GM19351 (cell line): ENCODE measurements around the gene NTNG1.
A peak's percentile ranks its signal among the peaks of the same experiment; 100 is the strongest.

Experiments
- ATAC-seq: cut with Tn5 transposase; IDR thresholded peaks from one replicate; pipeline ENCODE4 v1.9.1; 2021; ENCODE audit warnings: mild to moderate bottlenecking, moderate library complexity; ENCODE audit not compliant: unreplicated experiment

NTNG1 gene

DNA sequence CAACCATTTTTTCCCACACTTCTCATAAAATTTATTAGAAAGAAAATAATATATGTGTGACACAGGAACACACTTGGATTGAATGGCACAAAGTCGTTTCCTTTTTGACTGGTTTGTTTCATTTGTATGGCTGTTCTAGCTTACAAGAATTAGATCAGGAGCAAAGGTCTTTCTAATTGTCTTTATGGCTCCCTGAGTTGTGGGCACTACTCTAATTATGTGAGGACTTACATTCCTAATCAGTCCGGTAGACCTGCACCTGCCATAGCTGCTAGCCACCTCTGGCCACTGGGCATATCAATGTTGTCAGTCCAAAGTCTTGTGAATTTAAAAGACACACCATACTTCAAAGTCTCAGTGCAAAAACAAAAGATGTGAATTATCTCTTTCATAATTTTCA is 346.7 kb downstream of the NTNG1 start:
- no peak for ATAC-seq

DNA sequence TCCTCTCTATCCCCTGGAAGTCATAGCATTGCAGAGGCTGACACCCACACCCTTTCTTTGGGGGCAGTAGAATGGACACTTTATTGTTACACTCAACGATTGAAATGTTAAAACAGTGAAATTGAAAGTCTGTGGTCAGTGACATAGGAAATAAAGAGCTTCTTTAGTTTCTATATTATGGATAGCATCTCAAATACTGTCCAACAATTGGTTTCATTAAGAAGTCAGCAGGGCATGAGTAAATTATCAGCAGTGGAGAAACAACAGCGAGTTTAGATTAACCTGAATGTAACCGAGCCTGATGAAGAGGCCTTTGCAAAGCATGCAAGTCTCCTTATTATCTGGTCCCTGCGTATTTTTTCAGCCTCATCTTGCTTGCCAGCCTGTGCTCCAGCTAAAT is 350.7 kb downstream of the NTNG1 start:
- ATAC-seq: no peak

DNA sequence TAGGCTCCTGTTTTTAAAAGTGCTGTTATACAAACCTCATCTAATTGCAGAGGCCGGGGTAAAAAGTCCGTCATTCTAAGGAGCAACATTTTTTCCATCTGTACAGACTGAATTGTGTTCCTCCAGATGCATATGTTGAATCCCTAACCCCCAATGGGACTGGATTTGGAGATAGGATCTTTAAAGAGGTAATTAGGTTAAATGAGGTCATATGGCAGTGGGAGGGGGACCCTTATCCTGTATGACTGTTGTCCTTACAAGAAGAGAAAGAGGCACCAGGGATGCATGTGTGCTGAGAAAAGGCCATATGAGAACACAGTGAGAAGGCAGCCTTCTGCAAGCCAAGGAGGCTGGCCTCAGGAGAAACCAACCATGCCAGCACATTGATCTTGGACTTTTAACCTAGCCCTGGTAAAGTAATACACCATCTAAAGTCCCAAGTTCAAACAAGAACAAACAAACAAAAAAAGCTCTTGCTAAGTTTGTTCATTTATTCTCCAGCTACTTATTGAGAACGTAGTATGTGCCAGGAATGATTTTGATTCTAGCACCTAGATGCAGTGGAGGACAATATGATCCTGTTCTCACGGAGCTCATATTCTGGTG is 352.4 kb downstream of the NTNG1 start:
- no peak for ATAC-seq

DNA sequence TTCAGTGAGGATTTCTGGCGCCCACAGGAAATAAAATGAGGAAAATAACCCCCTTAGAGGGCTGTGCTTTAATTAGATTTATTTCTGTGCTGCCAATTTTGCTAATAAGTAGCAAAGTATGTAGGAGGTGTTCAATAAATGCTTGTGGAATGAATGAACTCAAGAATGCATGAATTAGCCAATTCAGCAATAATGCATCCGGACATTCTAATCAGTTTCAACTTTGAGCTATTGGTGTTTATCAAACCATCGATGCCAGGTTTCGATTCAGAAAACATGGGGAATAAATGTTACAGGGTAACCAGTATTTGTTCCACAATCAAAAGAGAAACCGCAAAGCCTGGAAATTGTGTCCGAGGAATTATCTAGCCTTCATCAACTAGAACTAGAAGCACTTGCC is 353.2 kb downstream of the NTNG1 start:
- no peak for ATAC-seq

DNA sequence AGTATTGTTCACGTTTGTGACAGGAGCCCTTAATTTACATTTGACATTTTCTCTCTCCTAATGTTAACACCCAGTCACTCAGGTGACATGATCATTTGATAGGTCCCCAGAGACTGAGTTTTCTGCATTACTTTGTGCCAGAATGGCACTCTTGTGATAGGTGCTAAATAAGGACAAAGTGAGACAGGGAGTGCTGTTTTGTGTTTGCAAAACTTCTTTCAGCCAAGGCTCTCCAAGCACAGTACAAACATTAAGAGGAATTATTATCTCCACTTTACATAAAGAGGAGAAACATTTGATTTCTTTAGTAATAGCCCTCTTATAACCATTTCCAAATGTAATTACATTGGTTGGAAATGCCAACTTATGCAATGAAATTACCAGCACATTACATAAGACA is 355.2 kb downstream of the NTNG1 start:
- no peak for ATAC-seq

DNA sequence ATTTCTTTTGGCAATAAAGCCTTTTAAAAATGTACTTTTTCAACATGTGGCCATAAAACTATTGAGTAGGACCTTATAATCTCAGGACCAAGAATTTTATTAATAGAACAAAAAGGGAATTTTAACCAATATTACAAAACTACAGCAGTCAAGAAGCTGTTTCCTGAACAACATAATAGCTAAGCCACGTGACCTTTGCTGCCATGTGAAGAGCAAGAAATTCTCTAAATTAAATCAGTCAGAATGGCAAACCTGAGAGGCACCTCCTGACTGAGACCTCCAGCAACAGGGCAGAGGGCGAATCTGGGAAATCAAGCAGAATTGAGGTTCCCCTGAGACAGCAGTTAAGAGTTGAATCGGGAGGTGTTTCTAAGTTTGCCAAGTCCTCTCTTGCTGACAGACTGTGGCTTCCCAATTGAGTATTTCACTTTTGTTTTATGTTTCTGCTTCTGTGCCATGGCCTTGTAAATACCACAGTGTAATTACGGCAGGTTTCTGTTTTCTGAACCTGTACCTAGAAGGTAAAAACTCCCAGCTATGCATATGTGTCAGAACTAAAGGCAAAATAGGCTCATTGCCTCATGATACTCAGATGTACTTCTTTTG is 358.4 kb downstream of the NTNG1 start:
- ATAC-seq: peak; percentile 97

DNA sequence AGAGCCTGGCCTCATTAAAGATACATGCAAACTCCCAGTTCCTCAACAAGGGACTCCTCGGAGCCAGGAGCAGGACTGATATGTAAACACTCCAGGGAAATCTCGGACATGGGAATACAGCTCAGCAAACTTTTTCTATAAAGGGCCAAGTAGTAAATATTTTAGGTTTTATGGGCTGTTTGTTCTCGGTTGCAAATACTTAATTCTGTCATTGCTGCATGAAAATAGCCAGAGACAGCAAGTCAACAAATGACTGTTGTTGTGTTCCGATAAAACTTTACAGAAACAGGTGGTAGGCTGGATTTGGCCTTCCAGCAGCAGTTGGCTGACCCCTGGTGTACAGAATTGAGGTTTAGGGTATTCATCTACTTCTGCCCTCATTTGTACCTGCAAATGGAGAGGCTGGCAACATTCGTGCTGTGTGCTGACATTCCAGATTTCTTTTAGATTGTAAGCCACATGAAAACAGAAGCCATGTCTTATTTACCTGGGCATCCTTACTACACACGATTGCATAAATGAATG is 360.3 kb downstream of the NTNG1 start:
- ATAC-seq: no peak

DNA sequence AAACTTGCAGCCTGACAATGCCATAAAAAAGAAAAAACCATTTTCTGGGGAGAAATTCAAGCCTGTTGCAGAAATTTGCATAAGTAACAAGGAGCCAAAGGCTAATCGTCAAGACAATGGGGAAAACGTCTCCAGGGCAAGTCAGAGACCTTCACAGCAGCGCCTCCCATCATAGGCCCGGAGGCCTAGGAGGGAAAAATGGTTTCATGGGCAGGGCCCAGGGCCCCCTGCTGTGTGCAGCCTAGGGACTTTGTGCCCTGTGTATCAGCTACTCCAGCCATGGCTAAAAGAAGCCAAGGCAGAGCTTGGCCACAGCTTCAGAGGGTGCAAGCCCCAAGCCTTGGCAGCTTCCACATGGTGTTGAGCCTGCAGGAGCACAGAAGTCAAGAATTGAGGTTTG is 369.5 kb downstream of the NTNG1 start:
- no peak for ATAC-seq

DNA sequence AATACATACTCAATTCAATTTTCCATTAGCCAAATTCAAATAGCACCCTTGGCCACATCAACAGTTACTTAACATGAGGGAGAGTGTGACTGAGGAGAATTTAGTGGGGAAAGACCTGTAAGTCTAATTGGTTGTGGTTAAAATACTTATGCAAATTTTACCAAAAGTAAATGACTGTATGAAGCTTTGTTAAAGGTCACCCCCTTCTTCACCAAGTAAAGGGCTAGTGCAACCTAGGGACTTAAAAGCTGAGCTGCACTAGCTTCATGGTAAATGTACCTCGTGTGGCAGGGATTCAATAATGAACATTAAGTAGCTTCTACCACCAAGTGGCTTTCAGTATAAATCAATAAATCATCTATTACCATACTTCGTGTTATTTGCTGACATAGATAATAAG is 372.0 kb downstream of the NTNG1 start:
- no peak for ATAC-seq

DNA sequence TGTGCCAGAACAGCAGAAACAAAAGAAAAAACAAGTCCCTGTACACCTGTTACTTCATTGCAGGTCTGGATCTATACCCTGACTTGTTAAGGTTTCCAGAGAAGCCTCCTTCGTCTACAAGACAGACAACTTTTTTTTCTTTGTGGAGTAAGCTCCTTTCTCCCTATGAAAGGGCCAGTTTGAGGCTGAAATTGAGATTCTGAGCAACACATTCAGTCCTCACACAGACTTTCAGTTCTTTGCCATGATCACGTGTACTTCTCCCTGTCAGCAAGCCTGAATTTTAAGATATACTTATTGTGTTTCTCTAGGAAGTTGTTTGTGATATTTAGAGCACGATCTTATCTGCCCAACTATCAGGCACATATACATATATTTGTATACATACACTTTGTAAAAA is 374.0 kb downstream of the NTNG1 start:
- no peak for ATAC-seq

DNA sequence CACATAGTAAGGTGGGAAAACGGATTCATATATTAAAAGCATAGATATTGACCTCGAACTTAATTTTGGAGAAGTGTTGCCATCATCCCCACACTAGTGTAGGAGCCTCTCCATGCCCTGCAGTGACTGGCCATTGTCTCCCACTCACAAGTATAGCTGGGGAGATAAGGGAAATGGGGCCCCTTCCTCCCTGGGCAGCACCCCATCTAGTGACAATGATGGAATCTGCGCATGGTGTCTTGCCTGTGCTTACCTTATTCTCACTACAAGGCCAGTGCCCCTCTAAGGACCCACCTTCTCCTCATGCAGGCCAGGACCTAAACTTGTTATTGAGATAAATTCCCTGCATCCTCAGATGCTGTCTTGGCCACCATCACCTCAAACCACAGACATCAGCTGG is 374.9 kb downstream of the NTNG1 start:
- no peak for ATAC-seq

DNA sequence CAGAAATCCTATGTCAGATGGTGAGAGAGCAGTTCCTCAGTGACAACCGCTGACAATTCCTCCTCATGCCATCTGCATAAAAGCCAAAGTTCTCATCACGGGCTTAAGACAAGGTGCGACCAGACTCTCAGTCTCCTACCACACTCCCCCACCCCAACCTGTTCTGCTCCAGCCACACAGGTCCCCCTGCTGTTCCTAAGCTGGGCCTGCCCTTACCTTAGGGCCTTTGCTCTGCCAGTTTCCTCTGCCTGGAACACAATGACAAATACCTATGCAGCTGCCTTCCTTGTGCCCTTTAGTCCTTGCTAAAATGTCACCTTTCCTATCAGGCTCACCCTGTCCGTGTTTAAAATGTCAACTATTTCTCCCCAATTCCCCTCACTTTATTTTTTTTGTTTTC is 382.2 kb downstream of the NTNG1 start:
- no peak for ATAC-seq

DNA sequence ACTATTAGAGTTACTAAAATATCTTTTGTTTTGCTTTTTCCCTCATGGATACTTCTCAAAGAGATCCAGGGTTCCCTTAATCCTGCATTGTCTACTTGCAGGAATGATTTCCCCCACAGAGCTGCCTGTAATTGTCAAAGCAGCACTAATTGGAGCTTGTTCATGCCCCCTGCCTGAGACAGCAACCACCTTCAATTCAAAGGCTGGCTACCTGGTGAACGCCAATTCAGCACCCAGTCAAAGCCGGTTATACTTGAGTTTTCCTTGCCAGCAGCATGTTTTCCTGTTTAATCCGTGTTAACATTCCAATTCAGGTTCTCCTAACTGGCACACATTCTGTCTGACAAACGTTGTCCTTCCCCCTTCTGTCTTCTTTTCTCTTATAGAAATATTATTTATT is 382.9 kb downstream of the NTNG1 start:
- ATAC-seq: no peak

DNA sequence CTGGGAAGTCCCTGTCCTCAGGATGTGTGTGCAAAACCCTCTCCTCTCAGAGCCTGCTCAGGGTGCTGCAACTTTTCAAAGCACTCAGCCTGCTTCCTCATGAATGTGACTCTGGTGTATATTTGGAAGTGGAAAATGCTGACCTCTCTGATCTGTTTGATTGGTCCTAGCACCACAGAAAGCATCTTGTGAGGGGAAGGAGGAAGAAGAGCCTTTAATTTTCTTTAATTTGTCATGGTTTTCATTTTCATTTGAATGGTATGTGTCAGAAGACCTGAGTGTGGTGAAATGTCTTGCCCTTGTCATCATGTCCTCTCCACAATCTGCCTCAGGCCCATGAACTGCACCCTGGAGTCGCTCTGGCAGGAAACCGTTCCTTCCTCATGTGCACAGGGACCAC is 383.5 kb downstream of the NTNG1 start:
- no peak for ATAC-seq

DNA sequence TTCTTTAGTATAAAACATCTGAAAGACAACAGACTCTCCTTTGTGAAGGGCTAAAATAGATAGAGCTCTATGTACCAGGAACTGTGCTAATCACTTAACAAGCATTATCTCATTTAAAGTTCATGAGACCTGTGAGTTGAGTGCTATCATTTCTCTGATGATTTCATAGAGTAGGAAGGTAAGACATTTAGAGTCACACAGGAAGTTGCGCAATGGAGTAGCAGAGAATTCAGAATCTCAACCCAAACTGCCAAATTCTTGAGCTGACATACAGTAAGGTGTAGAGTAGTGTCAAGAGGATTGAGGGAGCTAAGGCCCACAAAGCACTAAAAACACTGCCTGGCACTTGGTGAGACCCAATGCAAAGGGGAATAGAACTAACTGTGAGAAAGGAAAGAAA is 384.3 kb downstream of the NTNG1 start:
- ATAC-seq: no peak

DNA sequence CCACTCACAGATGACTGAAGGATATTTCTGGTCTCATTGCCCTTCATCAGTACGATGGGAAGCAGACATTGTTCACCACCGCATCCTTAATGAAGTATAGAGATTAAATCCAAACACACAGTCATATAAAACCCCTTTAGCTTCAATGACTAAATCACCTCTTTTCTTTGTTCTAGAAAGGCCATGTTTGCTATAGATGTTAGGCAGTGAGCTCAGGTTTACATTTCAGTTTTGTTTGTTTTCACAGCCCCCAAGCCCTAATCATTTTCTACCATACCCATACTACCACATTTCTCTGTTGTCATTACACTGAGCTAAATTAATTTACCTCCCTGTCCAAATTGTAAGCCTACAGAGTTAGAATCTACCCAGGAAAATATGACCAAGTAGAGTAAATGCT is 385.1 kb downstream of the NTNG1 start:
- ATAC-seq: no peak

DNA sequence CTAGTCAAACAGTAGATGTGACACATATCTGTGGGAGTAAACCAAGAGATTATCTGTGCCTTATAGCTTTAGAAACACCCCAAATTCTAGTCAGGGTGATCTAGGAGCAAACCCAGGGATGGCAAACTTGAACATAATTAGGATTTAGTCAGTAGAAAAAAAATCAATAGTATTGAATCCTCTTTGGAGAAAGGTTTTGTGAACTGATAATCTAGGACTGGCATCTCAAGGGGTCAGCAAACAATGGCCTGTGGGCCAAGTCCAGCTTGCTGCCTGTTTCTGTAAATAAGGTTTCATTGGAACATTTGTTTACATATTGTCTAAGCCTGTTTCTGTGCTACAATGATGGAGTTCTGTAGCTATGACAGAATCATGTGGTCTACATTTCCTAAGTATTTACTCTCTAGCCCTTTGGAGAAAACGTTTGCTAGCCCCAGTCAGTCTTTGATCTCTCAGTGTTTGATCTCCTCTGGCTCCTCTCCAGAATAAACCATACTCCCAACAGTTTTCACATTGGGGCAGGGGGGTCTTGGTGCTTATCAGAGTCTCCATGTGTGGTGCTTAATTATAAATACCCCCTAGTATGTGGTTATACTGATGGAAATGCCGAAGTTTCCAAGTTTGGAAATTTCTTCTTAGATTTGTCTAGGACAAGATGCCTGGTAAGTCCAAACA is 385.8 kb downstream of the NTNG1 start:
- ATAC-seq: no peak

DNA sequence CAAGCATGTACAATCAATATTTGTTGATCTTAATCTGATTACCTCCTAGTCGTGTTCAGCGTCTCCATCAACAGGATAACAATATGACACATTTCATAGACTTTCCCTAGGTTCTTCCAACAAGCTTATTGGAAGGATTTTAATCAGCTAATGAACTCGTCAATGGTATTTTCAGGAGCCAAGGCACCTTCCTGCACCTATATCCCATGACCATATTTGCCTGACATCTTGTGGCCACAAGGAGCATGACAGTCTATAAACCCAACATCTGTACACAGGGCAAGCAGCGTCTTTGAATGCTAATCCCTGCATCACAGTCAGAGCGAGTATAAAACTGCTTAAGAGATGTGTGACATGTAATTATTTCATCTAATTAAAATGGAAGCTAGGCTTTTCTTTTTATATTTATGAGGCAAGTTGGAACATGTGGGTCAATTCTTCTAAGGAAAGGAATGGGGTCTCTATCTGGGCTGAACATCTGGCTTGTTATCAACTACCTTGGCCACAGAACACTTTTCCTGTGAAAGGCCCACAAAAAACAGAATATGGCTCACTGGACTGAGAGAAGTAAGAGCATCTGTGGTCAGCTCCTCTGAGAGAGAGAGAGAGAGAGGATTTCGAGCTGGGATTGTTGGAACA is 388.8 kb downstream of the NTNG1 start:
- ATAC-seq: peak; percentile 99

DNA sequence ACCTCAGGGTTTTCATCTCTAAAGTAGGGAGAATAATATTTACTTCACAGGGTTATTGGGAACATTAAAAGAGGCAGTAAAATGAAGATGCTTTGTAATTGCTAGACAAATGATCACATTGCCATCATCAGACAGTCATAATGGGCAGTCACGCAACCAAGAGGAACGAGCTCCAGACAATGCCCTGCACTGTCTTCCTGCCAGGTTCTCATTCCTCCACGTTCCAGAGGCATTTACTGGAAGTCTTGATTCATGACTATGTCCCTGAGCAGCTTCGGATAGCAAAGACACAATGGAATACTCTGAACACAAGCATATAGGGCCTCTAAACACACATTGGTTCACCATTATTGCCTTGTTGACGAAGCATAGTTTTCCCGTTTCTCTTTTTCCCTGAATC is 389.7 kb downstream of the NTNG1 start:
- ATAC-seq: no peak

DNA sequence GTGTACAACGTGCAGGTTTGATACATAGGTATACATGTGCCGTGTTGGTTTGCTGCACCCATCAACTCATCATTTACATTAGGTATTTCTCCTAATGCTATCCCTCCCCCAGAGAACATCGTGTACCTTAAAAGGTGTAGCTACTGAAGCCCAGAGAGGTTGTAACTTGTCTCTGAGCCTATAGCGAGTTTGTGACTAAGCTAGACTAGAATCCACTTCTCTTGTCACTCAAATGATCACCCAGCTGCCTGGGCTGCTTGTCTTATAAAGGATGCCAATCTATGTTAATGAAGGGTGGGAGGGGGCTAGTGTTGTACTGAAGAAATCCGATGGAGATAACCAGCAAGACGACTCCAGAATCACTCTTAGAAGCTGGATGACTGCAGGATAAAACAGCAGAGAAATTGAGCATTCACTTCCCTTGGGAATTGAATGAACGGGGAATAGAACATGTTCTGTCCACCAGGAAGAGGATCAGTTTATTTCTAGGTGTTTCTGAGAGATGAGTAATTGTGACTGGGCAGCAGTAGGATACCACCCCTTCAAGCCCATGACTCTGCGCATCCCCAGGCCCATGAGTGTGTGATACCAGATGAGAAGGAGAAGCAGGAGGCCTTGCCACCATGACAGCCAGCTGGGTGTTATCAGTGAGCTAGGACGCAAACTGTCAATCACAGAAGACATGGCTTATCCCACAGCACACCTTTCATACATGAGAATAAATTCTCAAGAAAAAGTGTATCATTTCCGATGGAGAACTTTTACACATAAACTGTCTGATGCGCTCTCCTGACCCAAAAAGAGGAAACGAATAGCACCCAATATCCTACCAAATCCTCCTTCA is 390.4 kb downstream of the NTNG1 start:
- ATAC-seq: no peak

DNA sequence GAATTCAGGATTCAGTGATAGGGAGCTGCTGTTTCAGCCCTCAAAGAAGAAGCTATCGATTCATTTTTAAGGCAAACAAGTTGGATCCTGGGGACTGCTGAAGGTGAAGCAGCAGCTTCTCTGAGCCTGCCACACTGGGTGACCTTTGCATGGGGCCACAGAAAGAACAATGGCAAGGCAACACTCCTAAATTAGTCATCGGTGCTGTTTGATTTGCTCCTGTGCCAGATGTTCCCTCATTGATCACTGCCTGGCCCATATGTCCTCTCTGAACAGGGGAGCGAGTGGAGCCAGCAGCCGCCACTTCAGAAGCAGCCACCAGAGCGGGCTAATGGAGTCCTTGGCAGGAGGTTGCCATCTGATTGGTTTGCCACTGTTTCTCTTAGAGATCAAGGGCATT is 391.5 kb downstream of the NTNG1 start:
- ATAC-seq: no peak
